Nephron (organoid): ENCODE data around the gene ALKAL2.

Source experiments
- H3K27ac Mint-ChIP-seq, 3 experiments: 2 replicates each; pipeline ENCODE4 v1.8.0; 2020; ENCODE audit warnings: mixed read lengths in 3 of 3, mild to moderate bottlenecking in 2 of 3, moderate library complexity in 1 of 3
- H3K27me3 Mint-ChIP-seq: 2 replicates; pipeline ENCODE4 v1.8.0; 2021; ENCODE audit warnings: low read depth, mild to moderate bottlenecking, moderate library complexity, mixed read lengths
- H3K36me3 Mint-ChIP-seq: 2 replicates; pipeline ENCODE4 v1.8.0; 2020; ENCODE audit warnings: low read depth, mixed read lengths
- H3K4me1 Mint-ChIP-seq: 2 replicates; pipeline ENCODE4 v1.8.0; 2020; ENCODE audit warnings: mixed read lengths
- H3K4me3 Mint-ChIP-seq, 3 experiments: 2 replicates each; pipeline ENCODE4 v1.8.0; 2020; ENCODE audit warnings: mild to moderate bottlenecking in 3 of 3, mixed read lengths in 3 of 3, moderate library complexity in 2 of 3
- H3K9me3 Mint-ChIP-seq: 2 replicates; pipeline ENCODE4 v1.8.0; 2020; ENCODE audit warnings: mixed read lengths
- TF ChIP-seq, protein P1 (sequence below), 3 experiments: fragments of 200-600 bp; sonication (generic); IDR thresholded peaks; one replicate each; pipeline ENCODE4 v1.5.0; 2021; ENCODE audit warnings: antibody characterized with exemption in 3 of 3; ENCODE audit not compliant: unreplicated experiment in 3 of 3

The ALKAL2 gene

DNA sequence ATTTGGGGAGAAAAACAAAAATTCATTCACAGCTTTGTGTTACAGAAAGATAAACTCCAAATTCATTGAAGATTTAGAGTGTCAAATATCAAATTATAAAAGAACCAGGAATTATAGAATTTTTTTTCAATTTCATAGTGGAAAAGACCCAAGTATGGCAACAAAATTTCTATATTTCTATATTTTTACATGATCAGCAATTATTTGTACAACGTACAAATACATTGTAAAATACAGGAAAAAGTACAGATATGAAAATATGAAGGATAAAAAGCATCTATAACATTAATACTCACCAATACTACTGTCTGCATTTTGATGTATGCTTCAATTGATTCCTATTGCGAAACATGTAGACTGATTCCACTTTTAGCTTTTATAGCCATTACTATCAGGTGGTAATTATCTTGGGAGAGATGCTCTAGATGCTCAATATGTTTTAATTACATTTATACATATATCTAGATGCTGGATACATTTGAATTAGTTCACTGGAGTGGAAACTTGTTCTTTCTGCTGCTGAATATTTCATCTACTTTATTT lies 28.0 kb downstream of the ALKAL2 start:
- Mint-ChIP-seq H3K27ac (no peak overlapping the region), H3K36me3 (peaks cover 45% of the 10 kb centered on the region), H3K4me3 (peak overlapping the region in 1 of 3 experiments; percentile 51), H3K4me1 (peaks cover 14% of the 10 kb centered on the region), H3K27me3 (no peaks in the 10 kb centered on the region), H3K9me3 (peaks cover 16% of the 10 kb centered on the region)
- TF ChIP-seq, protein P1, sequence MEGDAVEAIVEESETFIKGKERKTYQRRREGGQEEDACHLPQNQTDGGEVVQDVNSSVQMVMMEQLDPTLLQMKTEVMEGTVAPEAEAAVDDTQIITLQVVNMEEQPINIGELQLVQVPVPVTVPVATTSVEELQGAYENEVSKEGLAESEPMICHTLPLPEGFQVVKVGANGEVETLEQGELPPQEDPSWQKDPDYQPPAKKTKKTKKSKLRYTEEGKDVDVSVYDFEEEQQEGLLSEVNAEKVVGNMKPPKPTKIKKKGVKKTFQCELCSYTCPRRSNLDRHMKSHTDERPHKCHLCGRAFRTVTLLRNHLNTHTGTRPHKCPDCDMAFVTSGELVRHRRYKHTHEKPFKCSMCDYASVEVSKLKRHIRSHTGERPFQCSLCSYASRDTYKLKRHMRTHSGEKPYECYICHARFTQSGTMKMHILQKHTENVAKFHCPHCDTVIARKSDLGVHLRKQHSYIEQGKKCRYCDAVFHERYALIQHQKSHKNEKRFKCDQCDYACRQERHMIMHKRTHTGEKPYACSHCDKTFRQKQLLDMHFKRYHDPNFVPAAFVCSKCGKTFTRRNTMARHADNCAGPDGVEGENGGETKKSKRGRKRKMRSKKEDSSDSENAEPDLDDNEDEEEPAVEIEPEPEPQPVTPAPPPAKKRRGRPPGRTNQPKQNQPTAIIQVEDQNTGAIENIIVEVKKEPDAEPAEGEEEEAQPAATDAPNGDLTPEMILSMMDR (IDR thresholded peaks at IDR 0.05; ENCODE audit: unreplicated experiment in 3 of 3) = no peak

DNA sequence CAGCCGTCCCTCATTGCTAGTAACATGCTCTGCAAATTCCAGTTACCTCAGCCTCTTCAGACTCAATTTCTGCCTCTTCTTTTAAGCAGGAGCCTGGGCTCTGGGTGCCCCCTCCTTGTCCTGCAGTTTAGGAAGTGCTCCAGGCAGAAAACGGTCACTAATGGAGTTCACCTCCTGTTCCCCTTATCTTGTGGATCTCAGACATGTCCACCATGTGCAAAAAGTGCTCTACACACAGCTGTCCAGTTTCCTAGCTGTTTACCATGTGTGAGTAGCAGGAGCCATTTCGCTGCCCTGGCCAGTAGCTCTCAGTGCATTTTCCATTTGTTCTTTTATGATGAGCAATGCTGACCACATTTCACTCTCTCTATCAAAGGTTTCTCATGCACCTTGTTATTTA lies 29.0 kb downstream of the ALKAL2 start:
- peaks cover 45% of the 10 kb centered on the region for H3K36me3 Mint-ChIP-seq
- TF ChIP-seq, protein P1 (IDR thresholded peaks at IDR 0.05; ENCODE audit: unreplicated experiment in 3 of 3) = no peak
- H3K9me3 Mint-ChIP-seq = peaks cover 16% of the 10 kb centered on the region
- no peak overlapping the region for H3K4me3 Mint-ChIP-seq
- no peaks in the 10 kb centered on the region for H3K27me3 Mint-ChIP-seq
- H3K27ac Mint-ChIP-seq = no peak overlapping the region
- H3K4me1 Mint-ChIP-seq = peaks cover 22% of the 10 kb centered on the region

DNA sequence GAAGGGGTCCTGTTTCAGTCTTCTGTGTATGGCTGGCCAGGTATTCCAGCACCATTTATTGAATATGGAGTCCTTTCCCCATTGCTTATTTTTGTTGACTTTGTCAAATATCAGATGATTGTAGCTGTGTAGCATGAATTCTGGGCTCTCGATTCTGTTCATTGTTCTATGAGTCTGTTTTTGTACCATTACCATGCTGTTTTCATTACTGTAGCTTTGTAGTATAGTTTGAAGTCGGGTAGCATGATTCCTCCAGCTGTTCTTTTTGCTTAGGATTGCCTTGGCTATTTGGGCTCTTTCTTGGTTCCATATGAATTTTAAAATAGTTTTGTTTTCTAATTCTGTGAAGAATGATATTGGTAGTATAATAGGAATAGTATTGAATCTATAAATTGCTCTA lies 30.0 kb downstream of the ALKAL2 start:
- no peaks in the 10 kb centered on the region for H3K27me3 Mint-ChIP-seq
- no peak overlapping the region for H3K4me3 Mint-ChIP-seq
- peaks cover 45% of the 10 kb centered on the region for H3K36me3 Mint-ChIP-seq
- H3K9me3 Mint-ChIP-seq = peaks cover 16% of the 10 kb centered on the region
- H3K4me1 Mint-ChIP-seq = peaks cover 20% of the 10 kb centered on the region
- H3K27ac Mint-ChIP-seq = no peak overlapping the region
- TF ChIP-seq, protein P1 (IDR thresholded peaks at IDR 0.05; ENCODE audit: unreplicated experiment in 3 of 3) = no peak

DNA sequence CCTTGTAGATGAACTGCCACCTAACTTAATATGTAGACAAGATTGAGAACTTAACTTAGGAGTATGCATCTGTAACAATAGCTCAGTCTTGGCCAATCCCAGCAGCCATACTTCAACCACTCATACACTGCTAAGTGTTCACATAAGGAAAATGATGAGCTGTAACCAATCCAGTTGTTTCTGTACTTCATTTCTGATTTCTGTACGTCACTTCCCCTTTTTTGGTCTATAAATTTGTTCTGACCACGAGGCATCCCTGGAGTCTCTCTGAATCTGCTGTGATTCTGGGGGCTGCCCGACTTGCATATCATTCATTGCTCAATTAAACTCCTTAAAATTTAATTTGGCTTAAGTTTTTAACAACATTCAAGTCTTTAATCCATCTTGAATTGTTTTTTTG lies 30.5 kb downstream of the ALKAL2 start:
- Mint-ChIP-seq H3K27ac (no peak overlapping the region), H3K27me3 (no peaks in the 10 kb centered on the region)
- TF ChIP-seq, protein P1 (IDR thresholded peaks at IDR 0.05; ENCODE audit: unreplicated experiment in 3 of 3) = no peak

DNA sequence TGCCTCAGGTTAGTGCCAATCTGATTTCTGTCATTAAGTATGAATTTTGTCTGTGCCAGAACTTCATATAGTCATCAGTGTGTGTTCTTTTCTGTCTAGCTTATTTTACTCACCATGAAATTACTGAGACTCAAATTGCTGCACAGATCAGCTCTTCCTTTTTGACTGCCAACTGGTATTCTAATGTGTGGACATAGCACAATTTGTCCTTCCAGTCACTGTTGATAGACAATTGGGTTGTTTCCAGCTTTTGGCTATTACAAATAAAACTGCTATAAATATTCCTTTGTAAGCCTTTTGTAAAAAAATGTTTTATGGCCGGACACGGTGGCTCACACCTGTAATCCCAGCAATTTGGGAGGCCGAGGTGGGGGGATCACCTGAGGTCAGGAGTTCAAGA lies 31.8 kb downstream of the ALKAL2 start:
- Mint-ChIP-seq H3K27ac (no peak overlapping the region), H3K4me3 (no peak overlapping the region), H3K9me3 (peaks cover 16% of the 10 kb centered on the region), H3K36me3 (peaks cover 39% of the 10 kb centered on the region), H3K27me3 (no peaks in the 10 kb centered on the region), H3K4me1 (peaks cover 16% of the 10 kb centered on the region)
- TF ChIP-seq, protein P1 (IDR thresholded peaks at IDR 0.05; ENCODE audit: unreplicated experiment in 3 of 3) = no peak

More for the DNA sequence above, 30.5 kb downstream of the ALKAL2 start:
- Mint-ChIP-seq H3K36me3 (peaks cover 44% of the 10 kb centered on the region), H3K9me3 (peaks cover 16% of the 10 kb centered on the region), H3K4me1 (peaks cover 16% of the 10 kb centered on the region), H3K4me3 (no peak overlapping the region)

DNA sequence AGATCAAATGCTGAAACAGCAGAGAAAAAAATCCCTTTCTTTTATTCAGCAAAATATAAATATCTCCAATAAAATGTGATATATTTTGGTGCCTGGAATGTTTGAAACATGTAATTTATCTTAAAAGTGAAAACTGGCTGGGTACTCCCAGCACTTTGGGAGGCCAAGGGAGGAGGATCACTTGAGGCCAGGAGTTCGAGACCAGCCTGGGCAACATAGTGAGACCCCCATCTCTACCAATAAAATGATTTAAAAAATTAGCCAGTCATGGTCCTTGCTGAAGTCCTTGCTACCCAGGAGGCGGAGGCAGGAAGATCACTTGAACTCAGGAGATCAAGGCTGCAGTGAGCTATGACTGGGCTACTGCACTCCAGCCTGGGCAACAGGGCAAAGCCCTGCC lies 32.7 kb downstream of the ALKAL2 start:
- Mint-ChIP-seq H3K36me3 (peaks cover 30% of the 10 kb centered on the region), H3K4me1 (peaks cover 16% of the 10 kb centered on the region), H3K27me3 (no peaks in the 10 kb centered on the region), H3K27ac (peak overlapping the region in 1 of 3 experiments; percentile 75), H3K4me3 (no peak overlapping the region), H3K9me3 (peaks cover 13% of the 10 kb centered on the region)
- TF ChIP-seq, protein P1 (IDR thresholded peaks at IDR 0.05; ENCODE audit: unreplicated experiment in 3 of 3) = no peak
